ENCODE data around the gene CERK. TPM values are rescaled to one million over a fixed set of nuclear protein-coding genes. Genes with fewer than 3 reads are reported as not detected.

CERK gene
- total RNA-seq, 1 donor from 2014 or later: 26.1 TPM

- H3K4me1 ChIP-seq: peaks cover 63% of the 10 kb centered on the region
- DNase-seq: peak; percentile 46
- no peak overlapping the region for H3K4me3 ChIP-seq
- H3K27me3 ChIP-seq (ENCODE audit: low read depth): no peaks in the 10 kb centered on the region
- H3K27ac ChIP-seq: peak overlapping the region; percentile 77
- ATAC-seq: peak in 1 of 2 donors; percentile 16
- H3K36me3 ChIP-seq: no peaks in the 10 kb centered on the region
- no peaks in the 10 kb centered on the region for H3K9me3 ChIP-seq
- intact Hi-C loops (cut with DNase I): no loop called here
- TF ChIP-seq CTCF (IDR thresholded peaks at IDR 0.05): no peak
Observed at GRCh38 chr22:46769191-46769675, 31.2 kb upstream of the CERK start.

GRCh38 chr22:46767249-46767985 lies 29.4 kb upstream of the CERK start:
- DNase-seq (peak; percentile 32), ATAC-seq (no peak)
- no peak overlapping the region for H3K4me3 ChIP-seq
- H3K27me3 ChIP-seq (ENCODE audit: low read depth): no peaks in the 10 kb centered on the region
- H3K27ac ChIP-seq: no peak overlapping the region
- intact Hi-C loops (cut with DNase I): no loop called here
- no peaks in the 10 kb centered on the region for H3K36me3 ChIP-seq
- H3K9me3 ChIP-seq: no peaks in the 10 kb centered on the region
- H3K4me1 ChIP-seq: peaks cover 58% of the 10 kb centered on the region
- no peak for TF ChIP-seq CTCF (IDR thresholded peaks at IDR 0.05)

GRCh38 chr22:46766611-46767010 lies 28.6 kb upstream of the CERK start:
- intact Hi-C loops (cut with DNase I): no loop called here
- ATAC-seq (no peak), DNase-seq (peak; percentile 29)
- TF ChIP-seq CTCF (IDR thresholded peaks at IDR 0.05): no peak
- H3K4me3 ChIP-seq: no peak overlapping the region
- H3K27ac ChIP-seq: no peak overlapping the region
- no peaks in the 10 kb centered on the region for H3K27me3 ChIP-seq (ENCODE audit: low read depth)
- H3K36me3 ChIP-seq: no peaks in the 10 kb centered on the region
- H3K4me1 ChIP-seq: peaks cover 63% of the 10 kb centered on the region
- H3K9me3 ChIP-seq: no peaks in the 10 kb centered on the region

- Histone ChIP-seq H3K4me1 (peaks cover 55% of the 10 kb centered on the region), H3K27ac (no peak overlapping the region), H3K9me3 (no peaks in the 10 kb centered on the region), H3K4me3 (no peak overlapping the region), H3K27me3 (ENCODE audit: low read depth) (no peaks in the 10 kb centered on the region), H3K36me3 (no peaks in the 10 kb centered on the region)
- intact Hi-C loops (cut with DNase I): no loop called here
- peak; percentile 44 for DNase-seq
- peak; percentile 18 to 22 for ATAC-seq
- TF ChIP-seq CTCF (IDR thresholded peaks at IDR 0.05): no peak
Observed at GRCh38 chr22:46764779-46765485, 26.9 kb upstream of the CERK start.

- H3K4me3 ChIP-seq: no peak overlapping the region
- TF ChIP-seq CTCF (IDR thresholded peaks at IDR 0.05): no peak
- H3K27ac ChIP-seq: no peak overlapping the region
- ATAC-seq (no peak), DNase-seq (no peak)
- no peaks in the 10 kb centered on the region for H3K36me3 ChIP-seq
- intact Hi-C loops (cut with DNase I): no loop called here
- H3K9me3 ChIP-seq: no peaks in the 10 kb centered on the region
- H3K4me1 ChIP-seq: peaks cover 48% of the 10 kb centered on the region
- no peaks in the 10 kb centered on the region for H3K27me3 ChIP-seq (ENCODE audit: low read depth)
Observed at GRCh38 chr22:46764140-46764680, 26.2 kb upstream of the CERK start.
